HL-60/S4 (cell line): ENCODE data around the gene RNLS.

Experiments
- in situ Hi-C: fragments of 300-500 bp; cut with MboI; formaldehyde crosslinking; loops from 2 replicates; pipeline ENCODE4 v1.14.3; 2022; ENCODE audit warnings: low sequenced_read_pairs

Gene RNLS

DNA sequence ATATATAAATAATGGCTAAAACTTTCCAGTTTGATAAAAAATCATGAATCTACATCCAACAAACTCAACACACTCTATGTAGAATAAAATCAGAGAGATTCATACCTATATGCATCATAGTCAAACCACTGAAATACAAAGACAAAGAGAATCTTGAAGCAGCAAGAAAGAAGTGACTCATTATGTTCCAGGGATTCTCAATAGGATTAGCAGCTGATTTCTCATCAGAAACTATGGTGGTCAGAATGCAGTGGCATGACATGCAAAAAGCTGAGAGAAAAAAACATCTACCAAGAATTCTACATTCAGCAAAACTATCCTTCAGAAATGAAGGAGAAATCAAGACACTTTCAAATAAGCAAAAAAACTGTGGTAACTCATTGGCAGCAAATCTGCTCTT is 187.4 kb downstream of the RNLS start:
- in situ Hi-C loops: no loop called here

DNA sequence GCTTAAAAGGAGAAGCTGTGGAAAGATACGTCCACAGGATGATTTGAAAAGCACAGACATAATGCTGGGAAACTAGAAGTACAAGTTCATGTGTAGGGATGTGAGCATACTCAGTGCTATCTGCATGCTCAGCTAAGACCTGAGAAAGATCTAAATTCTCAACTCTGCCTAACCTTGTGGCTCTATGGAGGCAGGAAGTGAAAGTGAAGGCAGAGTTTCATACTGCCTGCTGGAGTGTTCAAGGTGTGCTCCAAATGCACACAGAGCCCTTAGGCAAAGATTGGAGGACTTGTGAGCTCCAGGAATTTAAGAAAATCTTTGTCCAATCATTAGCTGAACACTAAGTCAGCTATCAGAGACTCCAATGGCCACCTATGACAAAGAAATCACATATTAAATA is 190.9 kb downstream of the RNLS start:
- in situ Hi-C loops: no loop called here

DNA sequence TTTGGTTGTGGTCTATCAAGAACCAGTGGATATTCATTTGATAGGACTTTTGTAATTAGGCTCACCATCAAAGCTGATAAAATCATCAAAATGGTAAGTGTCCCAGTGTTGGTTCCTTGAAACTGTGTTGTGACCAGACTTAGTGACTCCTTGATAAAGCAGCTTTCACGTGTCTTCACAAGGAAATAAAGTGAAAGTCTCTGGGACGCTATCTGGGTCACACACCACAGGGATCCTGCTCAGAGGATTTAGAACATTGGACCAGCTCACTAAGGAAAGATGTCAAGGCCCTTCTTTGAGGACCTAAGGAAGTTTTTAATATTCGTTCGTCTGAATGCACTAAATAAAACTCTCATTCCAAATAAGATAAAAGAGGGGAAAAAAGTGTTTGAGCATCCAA is 193.1 kb downstream of the RNLS start:
- in situ Hi-C loops: no loop called here

DNA sequence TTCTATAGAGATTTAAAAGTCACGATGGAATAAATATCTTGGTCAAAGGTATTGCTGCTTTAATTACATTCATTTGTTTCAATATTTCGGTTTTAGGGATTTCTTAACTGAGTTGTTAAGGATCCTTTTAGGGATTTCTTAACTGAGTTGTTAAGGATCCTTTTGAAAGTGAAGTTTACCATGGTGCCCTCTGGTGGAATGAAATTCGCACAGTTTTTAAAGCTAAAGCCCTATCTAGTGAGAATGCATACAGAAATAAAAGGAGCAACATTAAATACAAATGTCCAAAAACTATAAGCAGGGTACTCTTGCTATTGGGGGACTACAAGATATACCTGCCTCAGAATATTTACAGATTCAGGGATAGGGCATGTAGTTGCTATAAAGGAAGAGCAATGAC is 193.7 kb downstream of the RNLS start:
- in situ Hi-C loops: loop anchor here (5.0 to 10.0 kb wide), 2 partner anchors 275 to 527 kb away; partner anchors contain the start of genes KLLN and PTEN

DNA sequence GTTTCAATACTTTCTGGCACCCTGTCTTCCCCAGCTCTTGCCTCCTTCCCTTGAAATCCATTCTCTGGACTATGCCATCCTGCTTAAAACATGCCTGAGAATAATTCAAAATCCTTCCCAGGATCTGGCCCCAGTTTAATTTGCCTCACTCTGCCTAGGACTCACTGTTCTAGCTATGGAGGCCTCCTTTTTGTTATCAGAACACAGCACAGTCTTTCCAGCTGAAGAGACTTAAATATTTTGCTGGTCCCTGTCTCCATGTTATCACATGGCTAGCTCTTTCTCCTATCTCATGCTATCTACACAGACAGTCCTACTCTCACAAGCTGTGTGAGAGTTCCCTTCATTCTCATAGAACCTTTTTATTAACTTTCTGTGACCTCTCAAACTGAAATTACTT is 194.8 kb downstream of the RNLS start:
- in situ Hi-C loops: loop anchor here (5.0 to 10.0 kb wide), 2 partner anchors 274 to 526 kb away; partner anchors contain the start of genes KLLN and PTEN

DNA sequence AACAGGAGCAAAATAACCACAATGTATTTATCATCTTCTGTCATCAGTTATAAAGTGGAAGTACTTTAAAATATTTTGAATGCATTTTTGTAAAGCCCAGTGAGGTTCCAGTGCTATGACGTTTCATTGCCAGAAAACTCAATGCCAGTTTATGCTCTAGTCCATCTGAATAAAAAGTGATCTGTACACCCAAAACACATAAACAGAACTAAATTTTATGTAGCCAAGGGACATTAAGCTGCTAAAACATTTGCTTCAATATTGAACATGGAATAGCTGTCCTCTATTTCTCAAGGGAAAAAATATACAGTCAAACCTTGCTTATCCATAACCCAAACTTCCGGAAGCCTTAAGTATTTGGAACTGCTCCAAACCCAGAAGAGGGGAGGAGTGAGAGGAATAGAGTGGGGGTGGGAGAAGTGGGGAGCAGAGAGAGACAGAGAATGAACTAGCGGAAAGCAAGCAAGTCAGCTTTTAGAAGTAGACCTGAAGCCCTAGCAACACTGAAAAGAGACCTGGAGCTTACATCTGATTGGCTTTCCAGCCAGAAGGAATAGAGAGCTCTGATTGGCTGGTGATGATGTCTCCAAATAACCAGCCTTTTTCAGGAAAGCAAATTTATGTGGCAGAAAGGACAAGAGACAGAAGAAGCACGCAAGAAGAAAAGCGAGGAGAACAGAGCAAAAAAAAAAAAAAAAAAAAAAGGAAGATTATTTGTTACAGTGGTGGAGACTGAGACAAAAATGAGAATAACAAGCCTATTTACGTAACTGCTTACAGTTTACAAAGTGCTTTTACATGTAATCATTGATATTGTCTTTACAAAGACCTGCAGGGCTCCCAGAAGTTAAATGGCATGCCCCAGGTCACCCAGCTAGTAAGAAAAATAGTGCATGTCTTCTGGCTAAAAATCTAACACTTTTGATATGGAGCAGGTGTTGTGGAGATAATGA is 196.0 kb downstream of the RNLS start:
- in situ Hi-C loops: loop anchor here (5.0 to 10.0 kb wide), 2 partner anchors 272 to 525 kb away; partner anchors contain the start of genes KLLN and PTEN

DNA sequence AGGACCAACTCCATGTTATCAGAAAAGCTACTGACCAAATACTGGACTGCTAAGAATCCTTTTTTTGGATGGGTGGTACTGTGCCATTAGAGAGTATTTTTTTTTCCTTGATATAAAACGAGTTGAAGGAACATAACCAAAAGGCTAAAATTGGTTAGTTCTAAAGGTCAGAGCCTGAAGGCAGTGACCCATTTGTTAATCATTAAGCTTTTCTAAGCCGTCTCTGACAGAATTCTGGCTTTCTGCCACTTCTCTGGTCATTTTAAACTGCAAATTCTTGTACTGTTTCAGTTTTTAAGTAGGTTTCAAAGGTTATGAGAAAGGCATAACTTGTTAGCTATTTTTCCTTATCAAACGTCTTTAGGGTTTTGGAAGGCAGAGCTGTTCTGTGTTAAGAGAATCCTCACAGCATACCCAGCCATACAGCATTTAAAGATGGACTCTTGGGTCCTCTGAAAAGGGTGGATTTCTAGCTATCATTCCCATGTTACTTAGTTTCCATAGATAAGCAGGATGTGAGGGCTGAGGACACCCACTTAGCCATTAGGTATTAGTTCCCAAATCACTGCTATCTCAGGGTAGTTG is 196.8 kb downstream of the RNLS start:
- in situ Hi-C loops: loop anchor here (5.0 to 10.0 kb wide), 2 partner anchors 271 to 524 kb away; partner anchors contain the start of genes KLLN and PTEN

DNA sequence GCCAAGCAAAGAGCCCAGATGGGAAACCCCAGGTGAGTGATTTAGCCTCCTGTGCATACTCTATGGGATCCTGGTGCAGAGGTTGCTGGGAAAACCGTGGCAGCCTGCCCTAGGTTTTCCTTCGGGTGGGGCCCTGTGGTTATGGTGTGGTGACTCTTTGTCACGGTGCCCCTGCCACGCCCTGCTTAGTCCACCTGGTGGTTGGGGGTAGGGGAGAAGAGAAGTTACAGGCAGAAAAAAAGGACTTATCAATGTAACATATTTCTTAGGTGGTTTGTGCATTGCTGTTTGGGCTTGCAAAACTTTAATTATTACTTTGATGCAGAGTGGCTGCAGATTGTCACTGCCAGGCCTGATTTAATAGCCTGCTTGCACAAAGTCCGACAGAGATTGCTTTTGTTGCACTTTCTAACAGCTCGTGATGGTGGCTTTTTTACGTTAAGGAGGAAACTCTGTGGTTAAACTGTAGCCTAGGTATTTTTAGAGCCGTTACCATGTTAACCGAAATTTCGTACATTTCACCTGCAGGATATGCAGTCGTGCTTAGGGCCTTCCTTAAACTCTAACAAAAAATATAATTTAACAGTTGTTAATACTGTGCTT is 197.4 kb downstream of the RNLS start:
- in situ Hi-C loops: loop anchor here (5.0 to 10.0 kb wide), 2 partner anchors 271 to 523 kb away; partner anchors contain the start of genes KLLN and PTEN

DNA sequence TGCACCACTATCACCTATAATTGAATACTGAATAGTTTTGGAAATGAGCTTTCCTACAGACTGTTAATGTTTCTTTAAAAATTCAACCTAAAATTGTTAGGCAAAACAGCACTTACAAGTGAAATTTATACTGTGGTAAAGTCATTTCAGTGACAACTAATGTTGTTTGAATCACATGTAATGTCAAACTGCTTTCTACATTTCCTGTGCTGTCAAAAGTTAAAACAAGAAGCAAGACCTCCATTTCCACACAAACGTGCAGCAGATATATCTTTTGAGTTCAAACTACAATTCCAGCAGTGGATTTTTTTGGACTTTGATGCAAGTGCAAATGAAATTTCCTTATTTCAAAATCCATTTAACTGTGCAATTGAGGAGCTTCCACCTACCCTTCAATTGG is 199.8 kb downstream of the RNLS start:
- in situ Hi-C loops: loop anchor here (10.0 kb wide), 1 partner anchor 268 kb away; no protein-coding TSS in a partner anchor

DNA sequence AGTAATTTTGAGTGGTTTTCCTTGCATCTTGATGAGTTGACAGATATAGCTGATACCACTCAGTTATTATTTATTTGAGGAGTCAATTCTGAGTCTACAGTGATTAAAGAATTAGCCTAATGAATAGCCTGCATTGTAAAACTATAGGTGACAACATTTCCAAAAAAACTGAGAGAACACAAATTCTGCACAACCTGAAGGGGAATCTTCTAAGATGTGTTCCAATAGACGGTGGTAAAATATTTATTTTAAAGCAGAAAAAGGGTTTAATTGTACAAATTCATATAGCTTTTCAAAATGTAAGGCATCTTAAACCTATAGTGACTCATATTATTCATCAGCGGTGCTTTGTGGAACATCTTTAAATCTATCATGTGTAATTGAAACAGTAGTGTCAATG is 200.4 kb downstream of the RNLS start:
- in situ Hi-C loops: loop anchor here (10.0 kb wide), 1 partner anchor 268 kb away; no protein-coding TSS in a partner anchor

DNA sequence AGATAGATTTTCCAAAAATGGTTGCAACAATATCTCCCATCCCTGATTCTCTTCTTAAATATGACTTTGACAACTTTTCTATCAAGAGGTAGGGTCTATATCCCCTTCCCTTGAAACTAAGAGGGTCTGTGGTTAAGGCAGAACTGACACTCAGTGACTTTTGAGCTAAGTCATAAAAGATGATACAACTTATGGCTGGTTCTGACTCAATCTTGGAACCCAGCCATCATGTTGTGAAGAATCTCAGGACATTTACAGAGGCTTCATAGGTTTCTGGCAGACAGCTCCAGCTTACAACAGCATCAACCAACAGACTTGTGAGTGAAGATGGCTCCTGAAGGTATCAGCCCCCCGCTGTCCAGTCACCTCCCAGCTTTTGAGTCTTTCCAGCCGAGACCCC is 203.5 kb downstream of the RNLS start:
- in situ Hi-C loops: no loop called here

DNA sequence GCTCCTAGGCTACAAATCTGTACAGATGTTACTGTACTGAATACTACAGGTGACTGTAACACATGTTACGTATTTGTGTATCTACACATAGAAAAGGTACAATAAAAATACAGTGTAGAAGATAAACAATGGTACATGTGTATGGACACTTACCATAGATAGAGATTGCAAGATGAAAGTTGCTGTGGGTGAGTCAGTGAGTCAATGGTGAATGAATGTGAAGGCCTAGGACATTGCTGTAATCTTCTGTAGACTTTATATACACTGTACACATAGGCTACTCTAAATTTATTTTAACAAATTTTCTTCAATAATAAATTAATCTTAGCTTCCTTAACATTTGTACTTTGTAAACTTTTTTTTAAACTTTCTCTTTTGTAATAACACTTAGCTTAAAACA is 205.6 kb downstream of the RNLS start:
- in situ Hi-C loops: no loop called here

DNA sequence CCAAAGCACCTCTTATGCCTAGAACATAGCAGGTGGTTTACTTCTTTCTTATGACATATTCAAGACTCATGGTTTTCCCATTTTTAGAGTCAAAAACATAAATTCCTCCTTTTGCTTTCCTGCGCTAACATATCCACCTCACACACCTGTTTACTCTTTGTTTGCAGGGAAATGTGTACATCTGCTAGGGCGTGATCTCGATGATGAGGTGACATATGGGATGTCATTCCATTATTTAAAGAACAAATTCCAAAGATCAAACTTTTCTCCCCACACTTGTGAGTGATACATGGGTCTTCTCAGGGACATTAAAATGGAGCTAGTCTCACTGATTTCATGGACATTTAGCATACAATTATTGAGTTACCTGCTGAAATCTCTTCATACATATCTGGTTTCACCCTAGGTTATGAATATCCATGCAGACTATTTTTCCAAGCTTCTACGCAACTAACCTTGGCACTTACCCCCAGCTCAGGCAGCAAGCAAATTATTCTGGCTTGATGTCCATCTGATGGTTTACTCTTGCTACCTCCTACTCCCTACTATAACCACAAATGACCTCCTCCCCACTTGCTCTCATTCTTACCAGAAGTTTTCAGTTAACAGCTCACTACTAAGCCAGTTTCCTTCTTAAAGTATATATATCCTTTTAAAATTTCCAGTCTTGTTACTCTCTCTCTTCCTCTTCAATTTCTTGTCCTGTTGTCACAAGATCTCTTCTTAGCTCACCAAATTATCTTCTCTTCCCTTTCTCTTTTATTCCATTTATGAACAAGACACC is 208.5 kb downstream of the RNLS start:
- in situ Hi-C loops: no loop called here

DNA sequence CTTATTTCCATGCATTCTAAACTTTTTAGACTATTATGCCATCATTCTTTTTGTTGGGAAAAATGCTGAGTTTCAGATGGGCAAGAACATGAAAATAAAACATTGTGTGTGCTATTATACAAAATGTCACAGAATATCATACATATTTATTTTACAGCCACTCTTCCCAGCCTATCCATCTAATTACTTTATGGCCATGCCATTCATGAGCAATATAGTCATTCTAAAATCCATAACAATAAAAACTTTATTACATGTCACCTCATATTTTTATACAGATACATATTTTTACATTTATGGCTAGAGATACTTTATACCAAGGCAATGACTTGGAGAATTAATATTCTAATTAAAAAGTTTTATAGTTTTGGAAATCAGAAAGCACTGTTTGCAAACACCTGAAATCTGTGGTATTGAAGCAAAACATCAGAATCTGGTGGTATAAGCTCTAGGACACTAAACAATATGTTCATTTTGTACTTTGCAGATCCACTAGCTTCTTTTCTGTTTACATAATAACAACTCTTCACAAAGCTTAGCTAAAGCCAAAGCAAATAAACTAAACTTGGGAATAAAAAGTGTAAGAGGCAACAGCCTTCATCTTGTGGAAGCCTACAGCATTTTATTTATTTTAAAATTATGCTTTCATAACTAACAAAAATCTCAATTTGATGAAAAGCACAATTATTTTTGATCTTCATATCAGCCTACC is 210.1 kb downstream of the RNLS start:
- in situ Hi-C loops: no loop called here

DNA sequence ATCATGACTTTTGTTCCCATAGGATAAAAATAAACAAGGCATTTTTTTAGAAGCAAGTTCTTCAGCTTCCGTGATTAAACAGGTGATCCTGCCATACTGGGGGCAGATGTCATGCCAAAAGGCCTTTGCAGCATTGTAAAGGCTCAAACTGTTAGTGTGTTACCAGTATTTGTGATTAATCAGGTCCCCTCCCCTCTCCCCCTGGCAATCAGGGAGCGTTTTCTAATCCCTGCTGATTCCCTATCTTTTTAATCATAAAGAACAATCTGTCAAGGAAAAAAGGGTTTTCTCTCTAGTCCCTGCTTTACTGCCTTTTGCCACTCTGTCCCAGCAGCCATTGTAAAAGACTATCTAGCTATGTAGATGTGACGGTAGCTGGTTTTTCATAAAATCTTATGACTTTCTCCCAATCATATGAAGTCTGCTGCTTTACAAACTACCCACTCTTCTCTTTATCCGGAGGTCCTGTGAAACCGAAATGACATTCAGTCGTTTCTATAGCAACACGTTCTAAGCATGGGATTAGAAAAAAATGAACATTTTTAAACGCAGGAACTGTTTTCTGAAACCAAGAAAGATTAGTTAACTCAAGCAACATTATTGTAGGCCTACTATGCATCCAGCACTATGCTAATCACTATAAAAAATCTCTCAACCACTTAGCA is 210.9 kb downstream of the RNLS start:
- in situ Hi-C loops: no loop called here

DNA sequence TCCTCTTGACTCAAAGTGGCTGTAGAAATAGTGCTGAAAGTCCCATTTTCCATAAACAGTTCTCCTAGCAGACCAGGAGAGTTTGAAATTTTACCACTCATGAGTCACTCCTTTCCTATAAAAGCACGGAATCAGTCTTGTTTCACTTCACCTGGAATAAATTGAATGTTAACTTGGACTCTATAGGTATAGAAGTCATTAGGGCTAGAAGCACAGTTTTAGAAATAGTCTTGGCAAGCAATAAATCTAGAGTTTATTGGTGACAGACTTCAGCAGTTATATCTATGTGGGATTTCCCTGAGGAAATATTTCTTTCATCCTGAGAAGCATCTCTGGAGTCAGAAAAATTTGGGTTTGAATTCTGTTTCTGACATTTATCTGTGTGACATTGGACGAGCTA is 212.4 kb downstream of the RNLS start:
- in situ Hi-C loops: no loop called here

DNA sequence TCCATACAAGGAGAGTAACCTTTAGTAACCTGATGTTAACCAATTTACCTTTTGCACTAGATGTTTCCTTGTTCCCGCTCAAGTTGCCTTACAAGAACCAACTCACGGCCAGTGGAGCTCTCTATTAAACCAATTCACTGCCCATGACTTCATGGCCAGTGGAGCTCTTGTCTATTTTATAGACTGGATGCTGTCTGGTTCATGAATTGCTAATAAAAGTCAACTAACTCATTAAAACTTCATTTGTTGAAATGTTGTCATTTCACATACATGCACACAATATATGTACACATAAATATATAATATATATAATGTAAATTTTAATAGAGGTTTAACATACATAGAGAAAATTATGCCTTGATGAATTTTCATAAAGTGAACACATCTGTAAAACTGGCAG is 216.3 kb downstream of the RNLS start:
- in situ Hi-C loops: no loop called here

DNA sequence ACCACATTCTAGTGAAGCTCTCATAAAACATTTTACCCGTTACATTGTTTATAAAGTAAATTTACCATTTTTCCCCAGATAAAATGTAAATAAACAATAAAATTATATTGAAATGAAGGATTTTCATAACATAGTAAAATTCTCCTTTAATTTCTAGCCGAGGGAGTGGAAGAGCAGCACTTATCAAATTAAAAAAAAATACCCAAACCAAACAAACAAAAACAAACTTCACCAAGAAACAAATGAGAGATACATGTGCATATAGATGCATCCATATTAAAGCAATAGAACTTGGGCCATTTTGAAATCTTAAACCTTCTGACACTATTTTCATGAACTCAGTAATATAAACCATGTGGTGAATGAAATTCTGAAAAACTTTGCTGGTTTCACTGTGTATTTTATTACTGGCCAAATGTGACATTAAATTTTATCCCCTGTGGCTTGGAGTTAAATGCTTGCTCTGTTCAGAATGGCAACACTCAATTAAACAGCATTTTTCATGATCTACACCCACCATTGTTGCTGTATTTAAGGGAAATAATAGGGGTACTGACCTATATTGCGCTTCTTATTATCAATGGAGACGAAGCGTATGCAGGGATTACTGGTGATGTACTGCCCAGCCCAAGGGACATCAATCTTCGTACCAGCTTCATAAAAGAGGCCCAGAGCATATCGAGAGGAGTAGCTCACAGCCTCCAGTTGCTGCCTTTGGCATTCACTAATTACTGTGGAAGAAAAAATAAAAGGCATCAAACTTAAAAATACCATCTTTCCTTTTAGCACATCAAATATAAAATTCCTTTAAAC is 220.9 kb downstream of the RNLS start:
- in situ Hi-C loops: no loop called here

DNA sequence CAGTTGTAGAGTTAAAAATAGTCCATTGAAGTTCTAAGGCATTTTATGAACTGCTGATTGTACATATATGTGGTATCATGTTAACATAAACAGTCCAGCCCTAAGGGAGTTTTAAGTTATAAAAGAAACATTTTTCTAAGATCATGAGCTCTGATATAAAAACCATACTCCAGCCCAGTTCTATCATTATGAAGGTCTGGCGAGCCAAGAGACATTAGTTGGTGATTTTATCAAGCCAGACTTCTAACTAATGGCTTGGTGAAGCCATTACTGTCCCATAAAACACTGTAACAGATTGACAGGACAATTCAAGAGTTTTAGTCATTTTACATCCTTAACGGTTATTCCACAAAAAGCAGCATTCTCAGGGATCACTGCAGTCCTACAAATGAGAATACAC is 221.6 kb downstream of the RNLS start:
- in situ Hi-C loops: no loop called here
